Thymus (tissue), 11 donors: Measurements from ENCODE around the gene SMARCA4. TPM values are rescaled to one million over a fixed set of nuclear protein-coding genes. Genes with fewer than 3 reads are reported as not detected.

Experiments
- DNase-seq, 9 donors: peaks; one replicate each; pipeline ENCODE4 v3.0.0-alpha.2; 2013; ENCODE audit warnings: low spot score in 9 of 9, low read depth in 6 of 9, missing footprints in 1 of 9
- H3K27ac ChIP-seq, 2 donors: one replicate each; pipeline ENCODE4 v1.5.1; 2013; ENCODE audit warnings: control low read depth in 1 of 2, low read depth in 1 of 2, low read length in 1 of 2, mild to moderate bottlenecking in 1 of 2, moderate library complexity in 1 of 2
- H3K27me3 ChIP-seq, 2 donors: one replicate each; pipeline ENCODE4 v1.5.1; 2013; ENCODE audit warnings: low read length in 1 of 2; ENCODE audit not compliant: control insufficient read depth in 2 of 2, insufficient read depth in 1 of 2
- H3K36me3 ChIP-seq, 2 donors: one replicate each; pipeline ENCODE4 v1.5.1; 2013; ENCODE audit warnings: low read length in 1 of 2, mild to moderate bottlenecking in 1 of 2, moderate library complexity in 1 of 2; ENCODE audit not compliant: control insufficient read depth in 2 of 2, insufficient read depth in 2 of 2
- H3K4me1 ChIP-seq, 2 donors: one replicate each; pipeline ENCODE4 v1.5.1; 2013; ENCODE audit warnings: low read length in 2 of 2; ENCODE audit not compliant: control insufficient read depth in 2 of 2, insufficient read depth in 2 of 2
- H3K4me3 ChIP-seq, 2 donors: one replicate each; pipeline ENCODE4 v1.5.1; 2013; ENCODE audit warnings: low read length in 2 of 2, control low read depth in 1 of 2, mild to moderate bottlenecking in 1 of 2
- H3K9me3 ChIP-seq, 2 donors: one replicate each; pipeline ENCODE4 v1.5.1; 2013; ENCODE audit warnings: low read length in 1 of 2, mild to moderate bottlenecking in 1 of 2; ENCODE audit not compliant: control insufficient read depth in 2 of 2, insufficient read depth in 1 of 2
- WGBS: extraction: QIAGEN DNeasy Blood & Tissue Kit; methylation state at CpG from one replicate; pipeline ENCODE4 v1.1.7; 2013; 5-methylcytosine and 5-hydroxymethylcytosine counted together
- polyA plus RNA-seq: library from polyadenylated mRNA; stranded (reverse); fragments of 200-250 nt; gene quantifications from one replicate; pipeline ENCODE4 v1.2.3, GENCODE V29; 2013
- total RNA-seq: library from RNA; stranded (reverse); fragments of 120-200 nt; gene quantifications from one replicate; pipeline ENCODE4 v1.2.4, GENCODE V29; 2013
- donor health status: healthy.

The SMARCA4 gene
- total and polyA plus RNA-seq, 2 donors = 76.6 to 88.0 TPM

- no peaks in the 10 kb centered on the region for H3K9me3 ChIP-seq
- WGBS = 99% methylated on average over 33 of the region's 33 CpGs
- DNase-seq = no peak
- peaks cover 73 to 87% of the 10 kb centered on the region in 2 donors for H3K36me3 ChIP-seq
- H3K27ac ChIP-seq = no peak overlapping the region
- no peaks in the 10 kb centered on the region for H3K27me3 ChIP-seq
- peaks cover 4 to 6% of the 10 kb centered on the region in 2 donors for H3K4me1 ChIP-seq
- no peak overlapping the region for H3K4me3 ChIP-seq
Observed at GRCh38 chr19:11041194-11041593, 80.4 kb downstream of the SMARCA4 start.

DNA sequence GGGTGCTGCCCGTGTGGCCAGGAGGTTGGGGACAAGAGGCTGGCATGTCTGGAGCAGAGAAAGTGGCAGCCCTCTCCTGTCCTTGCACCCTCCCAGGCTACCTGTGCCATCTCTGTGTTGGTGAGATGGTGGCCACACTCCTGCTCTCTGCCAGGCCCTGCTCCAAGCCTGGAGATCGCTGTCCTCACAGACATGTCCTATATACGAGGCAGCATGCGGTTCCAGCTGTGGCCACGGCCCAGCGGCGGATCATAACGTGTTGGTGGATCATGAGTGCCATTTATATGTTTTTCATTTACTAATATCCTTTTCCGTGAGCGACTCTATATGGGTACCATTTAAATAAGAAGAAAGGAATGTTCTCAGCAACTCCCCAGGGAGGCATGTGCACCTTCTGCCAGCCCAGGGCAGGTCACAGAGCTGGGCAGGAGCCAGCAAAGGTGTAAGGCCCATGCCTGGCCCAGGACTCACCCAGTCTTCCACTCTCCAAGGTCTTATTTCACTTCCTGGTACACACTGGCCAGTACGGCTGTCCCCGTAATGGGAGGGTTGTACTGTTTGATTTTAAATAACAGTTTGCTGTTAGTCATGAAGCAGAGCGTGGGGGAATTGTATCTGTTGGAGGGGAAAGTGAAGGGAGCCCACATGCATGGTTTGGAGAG lies 81.3 kb downstream of the SMARCA4 start:
- no peak for DNase-seq
- Histone ChIP-seq H3K27ac (no peak overlapping the region), H3K36me3 (peaks cover 67 to 87% of the 10 kb centered on the region in 2 donors), H3K4me3 (no peak overlapping the region), H3K27me3 (no peaks in the 10 kb centered on the region), H3K9me3 (no peaks in the 10 kb centered on the region), H3K4me1 (no peaks in the 10 kb centered on the region)
- 96% methylated on average over 13 of the region's 13 CpGs for whole genome bisulfite sequencing

GRCh38 chr19:11044431-11044830 lies 83.6 kb downstream of the SMARCA4 start:
- no peaks in the 10 kb centered on the region for H3K27me3 ChIP-seq
- 99% methylated on average over 10 of the region's 10 CpGs for WGBS
- no peak overlapping the region for H3K27ac ChIP-seq
- no peak for DNase-seq
- H3K9me3 ChIP-seq = peaks cover 0 to 2% of the 10 kb centered on the region in 2 donors
- H3K36me3 ChIP-seq = peaks cover 52 to 85% of the 10 kb centered on the region in 2 donors
- H3K4me1 ChIP-seq = peaks cover 7 to 20% of the 10 kb centered on the region in 2 donors
- H3K4me3 ChIP-seq = no peak overlapping the region

DNA sequence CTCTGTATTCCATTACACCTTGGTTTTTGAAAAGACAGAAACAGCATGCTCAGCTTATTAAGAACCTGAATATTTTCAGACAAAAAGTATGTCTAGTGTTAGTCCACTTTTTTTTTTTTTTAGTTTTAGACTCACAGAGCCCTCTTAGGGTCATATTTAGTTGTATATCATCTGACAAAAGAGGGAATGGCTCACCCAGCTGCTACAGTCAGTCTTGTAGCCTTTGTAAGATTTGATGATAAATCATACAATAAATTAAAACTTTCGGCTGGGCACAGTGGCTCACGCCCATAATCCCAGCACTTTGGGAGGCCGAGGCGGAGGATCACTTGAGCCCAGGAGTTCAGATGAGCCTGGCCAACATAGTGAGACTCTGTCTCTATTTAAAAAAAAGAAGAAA lies 84.7 kb downstream of the SMARCA4 start:
- 97% methylated on average over 4 of the region's 4 CpGs for WGBS

DNA sequence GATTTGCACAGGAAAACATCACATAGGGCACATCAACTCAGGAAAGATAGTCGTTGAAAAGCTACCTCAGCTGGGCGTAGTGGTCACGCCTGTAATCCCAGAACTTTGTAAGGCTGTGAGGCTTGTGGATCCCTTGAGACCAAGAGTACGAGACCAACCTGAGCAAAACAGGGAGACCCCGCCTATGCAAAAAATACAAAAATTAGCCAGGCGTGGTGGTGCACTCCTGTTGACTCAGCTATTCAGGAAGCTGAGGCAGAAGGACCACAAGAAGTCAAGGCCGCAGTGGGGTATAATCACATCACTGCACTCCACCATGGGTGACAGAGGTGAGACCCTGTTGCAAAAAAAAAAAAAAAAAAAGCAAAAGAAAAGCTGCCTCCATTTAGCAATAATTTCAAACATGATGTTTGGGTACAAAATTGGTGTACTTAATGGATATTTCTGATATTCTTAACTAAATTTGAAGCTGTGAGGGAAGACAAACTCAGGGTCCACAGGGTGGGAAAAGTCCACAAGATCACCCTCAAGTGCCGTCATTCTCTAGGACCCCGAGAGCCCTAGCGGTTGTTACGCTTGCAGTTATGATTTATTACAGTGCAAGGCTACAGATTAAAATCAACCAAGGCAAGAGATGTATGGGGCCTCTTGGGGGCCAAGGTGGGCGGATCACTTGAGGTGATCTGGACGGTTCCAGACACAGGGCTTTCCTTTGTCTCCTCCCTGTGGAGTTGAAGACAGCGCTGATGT lies 86.0 kb downstream of the SMARCA4 start:
- Histone ChIP-seq H3K36me3 (peaks cover 54 to 82% of the 10 kb centered on the region in 2 donors), H3K27me3 (no peaks in the 10 kb centered on the region), H3K4me1 (peaks cover 13 to 31% of the 10 kb centered on the region in 2 donors), H3K9me3 (peaks cover 0 to 2% of the 10 kb centered on the region in 2 donors), H3K27ac (peak overlapping the region in 1 of 2 donors; percentile 20), H3K4me3 (no peak overlapping the region)
- no peak for DNase-seq
- WGBS = 96% methylated on average over 14 of the region's 14 CpGs

More for the DNA sequence above, 84.7 kb downstream of the SMARCA4 start:
- peaks cover 0 to 2% of the 10 kb centered on the region in 2 donors for H3K9me3 ChIP-seq
- H3K27me3 ChIP-seq = no peaks in the 10 kb centered on the region
- peaks cover 13 to 31% of the 10 kb centered on the region in 2 donors for H3K4me1 ChIP-seq
- no peak for DNase-seq
- no peak overlapping the region for H3K4me3 ChIP-seq
- no peak overlapping the region for H3K27ac ChIP-seq
- H3K36me3 ChIP-seq = peaks cover 58 to 87% of the 10 kb centered on the region in 2 donors

- H3K27ac ChIP-seq = peak overlapping the region in 1 of 2 donors; percentile 17
- H3K36me3 ChIP-seq = peaks cover 52 to 80% of the 10 kb centered on the region in 2 donors
- H3K27me3 ChIP-seq = no peaks in the 10 kb centered on the region
- peaks cover 13 to 31% of the 10 kb centered on the region in 2 donors for H3K4me1 ChIP-seq
- WGBS = 41% methylated on average over 4 of the region's 4 CpGs
- H3K9me3 ChIP-seq = peaks cover 0 to 2% of the 10 kb centered on the region in 2 donors
- DNase-seq = peak in 1 of 9 donors; percentile 40
- H3K4me3 ChIP-seq = no peak overlapping the region
Observed at GRCh38 chr19:11047866-11048265, 87.0 kb downstream of the SMARCA4 start.

DNA sequence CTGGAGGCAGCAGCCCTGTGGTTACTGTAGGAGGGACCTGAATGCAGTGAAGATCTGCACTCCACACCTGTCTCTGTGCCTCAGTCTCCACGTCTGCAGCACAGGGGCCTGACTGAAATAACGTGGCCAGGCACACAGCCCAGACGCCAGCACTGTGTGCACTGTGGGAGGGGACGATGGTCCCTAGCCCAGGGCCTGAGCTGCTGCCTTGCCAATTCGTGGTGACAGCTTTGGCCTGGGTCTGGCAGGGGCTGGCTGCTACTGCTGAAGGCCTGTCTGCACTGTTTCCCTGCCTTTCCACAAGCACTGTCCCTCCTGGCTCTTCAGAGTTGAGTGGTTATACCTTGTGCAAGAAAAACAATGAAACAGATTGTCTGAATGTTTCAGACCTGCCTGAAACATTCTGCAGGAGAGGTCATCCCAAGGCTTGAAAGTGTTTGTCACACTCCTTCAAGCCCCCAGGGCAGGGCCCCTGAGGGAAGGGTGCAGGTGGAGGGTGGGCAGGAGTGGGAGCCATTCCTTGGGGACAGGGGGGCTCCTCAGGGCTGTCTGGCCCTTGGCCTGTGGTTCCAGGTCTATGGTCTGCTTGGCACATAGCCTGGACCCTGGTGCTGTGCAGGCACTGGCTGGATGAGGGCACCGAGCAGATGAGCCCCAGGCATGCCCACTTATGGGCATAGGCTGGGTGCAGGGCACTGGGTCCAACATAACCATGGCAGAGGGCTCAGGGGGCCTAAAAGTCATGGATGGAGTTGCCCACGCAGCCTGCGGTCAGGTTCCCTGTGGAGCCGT lies 89.7 kb downstream of the SMARCA4 start:
- H3K36me3 ChIP-seq = peaks cover 45 to 84% of the 10 kb centered on the region in 2 donors
- no peak overlapping the region for H3K27ac ChIP-seq
- DNase-seq = no peak
- peaks cover 0 to 2% of the 10 kb centered on the region in 2 donors for H3K9me3 ChIP-seq
- 95% methylated on average over 9 of the region's 9 CpGs for WGBS
- H3K27me3 ChIP-seq = no peaks in the 10 kb centered on the region
- no peak overlapping the region for H3K4me3 ChIP-seq
- H3K4me1 ChIP-seq = peaks cover 13 to 31% of the 10 kb centered on the region in 2 donors

DNA sequence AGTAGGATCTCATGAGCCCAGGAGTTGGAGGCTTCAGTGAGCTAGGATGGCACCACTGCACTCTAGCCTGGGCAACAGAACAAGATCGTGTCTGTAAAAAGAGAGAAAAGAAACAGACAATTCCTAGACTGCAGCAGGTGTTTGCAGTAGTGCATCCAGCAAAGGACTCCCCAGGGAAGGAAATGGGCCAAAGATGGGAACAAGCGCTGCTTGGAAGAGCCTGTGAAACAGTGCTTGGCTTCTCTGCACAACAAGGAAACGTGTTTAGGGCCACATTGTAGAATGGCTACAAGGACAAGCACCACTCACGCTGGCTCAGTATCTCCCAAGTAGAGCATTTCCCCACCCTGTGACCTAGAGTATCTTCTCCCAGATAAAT lies 93.0 kb downstream of the SMARCA4 start:
- Histone ChIP-seq H3K27me3 (no peaks in the 10 kb centered on the region), H3K4me1 (peaks cover 13 to 17% of the 10 kb centered on the region in 2 donors), H3K9me3 (no peaks in the 10 kb centered on the region), H3K4me3 (no peak overlapping the region), H3K27ac (no peak overlapping the region), H3K36me3 (peaks cover 67 to 83% of the 10 kb centered on the region in 2 donors)
- DNase-seq = no peak
- WGBS = 98% methylated on average over 4 of the region's 4 CpGs
